Peyer's patch (tissue), 4 donors: Measurements from ENCODE around the gene ELP4. TPM values are rescaled to one million over a fixed set of nuclear protein-coding genes. Genes with fewer than 3 reads are reported as not detected.
A peak's percentile ranks its signal among the peaks of the same experiment; 100 is the strongest.

Source experiments
- DNase-seq, 3 donors: peaks; one replicate each; pipeline ENCODE4 v3.0.0-alpha.2; 2017 to 2019
- H3K27ac ChIP-seq, 4 donors: fragments of 200-600 bp; sonication (generic); one replicate each; pipeline ENCODE4 v1.5.1; 2016 to 2019
- H3K27me3 ChIP-seq, 2 donors: fragments of 200-600 bp; sonication (generic); one replicate each; pipeline ENCODE4 v1.5.1; 2019
- H3K36me3 ChIP-seq, 3 donors: fragments of 200-600 bp; sonication (generic); one replicate each; pipeline ENCODE4 v1.5.1; 2016 to 2019
- H3K4me1 ChIP-seq, 4 donors: fragments of 200-600 bp; sonication (generic); one replicate each; pipeline ENCODE4 v1.5.1; 2016 to 2019
- H3K4me3 ChIP-seq, 4 donors: fragments of 200-600 bp; sonication (generic); 1 replicate in 3 of 4; 2 replicates in 1 of 4; pipeline ENCODE4 v1.5.1; 2016 to 2019; ENCODE audit warnings: mild to moderate bottlenecking in 1 of 4
- H3K9me3 ChIP-seq, 4 donors: fragments of 200-600 bp; sonication (generic); one replicate each; pipeline ENCODE4 v1.5.1; 2016 to 2019; ENCODE audit warnings: mild to moderate bottlenecking in 1 of 4
- POLR2A ChIP-seq, 2 donors: fragments of 450-650 bp; IDR thresholded peaks; one replicate each; pipeline ENCODE4 v1.5.1; 2017; ENCODE audit warnings: antibody characterized with exemption in 2 of 2, mild to moderate bottlenecking in 2 of 2, moderate library complexity in 2 of 2
- total RNA-seq, 4 donors: library from RNA; depleted of rRNA; stranded (reverse); fragments of >200 nt; gene quantifications; one replicate each; pipeline ENCODE4 v1.1.0, GENCODE V29; 2016
- TF ChIP-seq, protein P1 (sequence below), 6 experiments: fragments of 450-650 bp in 4 of 6; fragments of 200-600 bp in 2 of 6; sonication (generic) in 1 of 6; IDR thresholded peaks; one replicate each; pipeline ENCODE4 v1.5.1; 2017 to 2019; ENCODE audit warnings: antibody characterized with exemption in 6 of 6, mild to moderate bottlenecking in 3 of 6, moderate library complexity in 1 of 6

The ELP4 gene
- total RNA-seq, 4 donors from 2014 or later, result 13.3 to 33.0 (median 21.3) TPM

DNA sequence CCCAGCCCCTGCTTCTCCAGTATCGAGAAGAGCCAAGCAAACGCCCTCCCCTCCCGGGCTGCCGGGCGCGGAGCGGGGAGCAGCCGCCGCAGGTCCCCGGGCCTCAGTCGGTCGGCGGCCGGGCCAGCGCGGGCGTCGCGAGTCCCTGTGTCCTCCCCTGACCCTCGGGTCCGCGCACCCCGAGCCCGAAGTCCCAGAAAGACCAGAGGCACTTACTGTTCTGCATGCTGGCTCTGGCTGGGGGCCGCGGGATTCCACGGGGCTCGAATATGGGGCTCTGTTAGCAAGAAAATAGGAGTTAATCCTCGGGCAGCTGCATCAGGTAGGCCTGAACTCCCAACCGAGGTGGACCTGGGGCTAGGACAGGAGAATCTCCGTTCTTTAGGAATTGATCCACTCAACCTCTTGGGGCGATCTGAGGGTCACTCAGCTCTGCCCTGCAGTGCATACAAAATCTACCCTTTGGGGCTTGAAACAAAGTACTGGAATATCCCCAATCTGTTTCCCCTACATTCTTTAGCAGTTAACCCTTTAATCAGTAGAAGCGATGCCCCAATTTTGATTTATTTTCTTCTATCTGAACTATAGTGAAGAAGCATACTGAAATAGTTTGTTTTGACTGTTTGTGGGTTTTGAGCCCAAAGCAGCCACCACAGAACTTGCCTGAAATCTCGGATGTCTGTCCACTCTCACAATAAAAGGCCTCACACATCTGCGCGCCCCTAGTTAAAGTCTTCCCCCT lies 296.8 kb downstream of the ELP4 start:
- peaks cover 0 to 17% (median 0%) of the 10 kb centered on the region in 4 donors for H3K9me3 ChIP-seq
- H3K27me3 ChIP-seq, result peaks cover 0 to 89% of the 10 kb centered on the region in 2 donors
- H3K4me3 ChIP-seq, result no peak overlapping the region
- no peak overlapping the region for H3K27ac ChIP-seq
- H3K4me1 ChIP-seq, result peaks cover 0 to 37% (median 18%) of the 10 kb centered on the region in 4 donors
- DNase-seq, result peak in 1 of 3 donors; percentile 40
- no peaks in the 10 kb centered on the region for H3K36me3 ChIP-seq
- no peak for TF ChIP-seq POLR2A (IDR thresholded peaks at IDR 0.05)
- TF ChIP-seq, protein P1, sequence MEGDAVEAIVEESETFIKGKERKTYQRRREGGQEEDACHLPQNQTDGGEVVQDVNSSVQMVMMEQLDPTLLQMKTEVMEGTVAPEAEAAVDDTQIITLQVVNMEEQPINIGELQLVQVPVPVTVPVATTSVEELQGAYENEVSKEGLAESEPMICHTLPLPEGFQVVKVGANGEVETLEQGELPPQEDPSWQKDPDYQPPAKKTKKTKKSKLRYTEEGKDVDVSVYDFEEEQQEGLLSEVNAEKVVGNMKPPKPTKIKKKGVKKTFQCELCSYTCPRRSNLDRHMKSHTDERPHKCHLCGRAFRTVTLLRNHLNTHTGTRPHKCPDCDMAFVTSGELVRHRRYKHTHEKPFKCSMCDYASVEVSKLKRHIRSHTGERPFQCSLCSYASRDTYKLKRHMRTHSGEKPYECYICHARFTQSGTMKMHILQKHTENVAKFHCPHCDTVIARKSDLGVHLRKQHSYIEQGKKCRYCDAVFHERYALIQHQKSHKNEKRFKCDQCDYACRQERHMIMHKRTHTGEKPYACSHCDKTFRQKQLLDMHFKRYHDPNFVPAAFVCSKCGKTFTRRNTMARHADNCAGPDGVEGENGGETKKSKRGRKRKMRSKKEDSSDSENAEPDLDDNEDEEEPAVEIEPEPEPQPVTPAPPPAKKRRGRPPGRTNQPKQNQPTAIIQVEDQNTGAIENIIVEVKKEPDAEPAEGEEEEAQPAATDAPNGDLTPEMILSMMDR (IDR thresholded peaks at IDR 0.05), result no peak

DNA sequence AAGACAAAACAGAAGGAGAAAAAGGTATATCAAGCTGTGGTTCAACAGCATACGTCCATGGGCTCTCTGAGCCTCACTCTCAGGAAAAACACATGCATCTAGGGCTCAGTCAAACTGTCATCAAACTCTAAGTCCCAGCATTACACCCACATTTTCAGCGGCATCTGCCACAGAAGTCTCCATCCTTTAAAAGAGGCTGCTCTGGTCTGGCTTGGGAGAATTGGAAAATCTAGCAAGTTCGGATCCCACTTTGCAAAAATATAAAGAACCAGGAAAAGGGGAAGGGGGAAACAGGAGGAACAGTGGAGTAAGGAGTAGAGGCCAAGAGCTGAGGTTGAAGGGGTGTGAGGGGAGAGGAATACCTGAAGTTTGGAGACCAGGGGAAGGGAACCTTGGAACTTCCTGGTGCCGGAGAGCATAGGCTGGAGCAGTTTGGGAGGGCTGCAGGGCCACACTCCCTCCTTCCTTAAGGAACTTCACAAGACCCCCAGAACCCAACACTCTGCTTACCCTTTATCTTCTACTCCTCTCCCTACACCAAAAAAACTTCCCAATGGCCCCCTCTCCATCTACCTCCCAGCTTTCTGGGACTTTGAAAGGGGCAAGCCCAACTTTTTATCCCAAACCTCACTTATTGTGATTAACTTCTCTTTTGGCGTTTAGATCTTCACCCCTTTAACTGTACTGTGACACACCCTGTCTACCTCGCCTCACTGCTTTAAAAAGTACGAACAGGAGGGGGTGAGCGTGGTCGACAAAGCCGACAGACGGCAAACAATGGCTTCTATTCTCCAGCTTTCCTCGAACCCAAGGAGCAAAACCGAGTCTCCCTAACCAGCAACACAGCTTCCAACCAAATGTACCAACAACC lies 297.6 kb downstream of the ELP4 start:
- TF ChIP-seq POLR2A (IDR thresholded peaks at IDR 0.05), result no peak
- TF ChIP-seq, protein P1 (IDR thresholded peaks at IDR 0.05), result no peak
- H3K27ac ChIP-seq, result no peak overlapping the region
- H3K4me1 ChIP-seq, result peaks cover 0 to 45% (median 22%) of the 10 kb centered on the region in 4 donors

DNA sequence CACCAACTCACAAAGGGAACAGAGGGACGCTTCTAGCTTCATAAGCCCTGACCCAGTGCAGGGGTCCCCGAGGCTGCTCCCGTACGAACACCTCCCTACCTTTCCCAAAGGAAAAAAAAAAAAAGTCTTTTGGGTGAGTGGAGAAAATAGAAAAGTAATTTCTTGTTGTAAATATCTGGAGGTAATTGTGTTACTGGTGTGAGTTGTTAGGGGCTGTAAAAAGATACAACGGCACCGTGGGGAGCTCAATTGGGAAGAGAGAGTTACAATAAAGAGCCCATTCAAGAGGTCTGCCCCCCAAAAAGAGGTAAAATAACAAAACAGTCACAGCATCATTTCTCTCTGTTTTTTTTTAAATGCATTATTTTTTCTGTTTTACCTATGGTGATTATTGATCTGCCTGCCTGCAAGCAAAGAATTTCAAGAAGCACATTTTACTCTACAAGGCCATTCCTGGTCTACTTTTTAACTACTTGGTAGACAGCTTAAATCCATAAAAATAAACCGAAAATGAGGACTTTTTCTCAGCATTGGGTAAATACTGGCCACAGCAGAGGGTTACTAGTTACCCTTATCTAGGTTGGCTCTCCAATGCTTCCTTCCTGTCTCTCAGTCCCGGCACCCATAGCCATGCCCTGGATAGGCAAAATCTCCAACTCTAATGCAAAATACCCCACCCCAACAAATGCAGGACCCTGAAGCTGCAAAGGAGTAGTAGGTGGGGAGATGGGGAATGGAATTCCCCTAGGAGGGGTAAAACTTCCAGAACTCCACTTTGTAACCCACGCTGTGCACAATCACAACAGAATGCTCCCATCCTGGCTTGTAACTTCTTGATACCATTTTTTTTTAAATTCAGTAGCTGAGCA lies 298.5 kb downstream of the ELP4 start:
- no peaks in the 10 kb centered on the region for H3K36me3 ChIP-seq
- H3K4me3 ChIP-seq, result no peak overlapping the region
- DNase-seq, result no peak
- H3K4me1 ChIP-seq, result peaks cover 0 to 54% (median 29%) of the 10 kb centered on the region in 4 donors
- peaks cover 0 to 22% (median 0%) of the 10 kb centered on the region in 4 donors for H3K9me3 ChIP-seq
- TF ChIP-seq, protein P1 (IDR thresholded peaks at IDR 0.05), result no peak
- no peak for TF ChIP-seq POLR2A (IDR thresholded peaks at IDR 0.05)
- peaks cover 0 to 92% of the 10 kb centered on the region in 2 donors for H3K27me3 ChIP-seq
- H3K27ac ChIP-seq, result no peak overlapping the region

More for the DNA sequence above, 297.6 kb downstream of the ELP4 start:
- DNase-seq, result no peak
- Histone ChIP-seq H3K9me3 (peaks cover 0 to 23% (median 0%) of the 10 kb centered on the region in 4 donors), H3K4me3 (no peak overlapping the region), H3K36me3 (no peaks in the 10 kb centered on the region), H3K27me3 (peaks cover 0 to 91% of the 10 kb centered on the region in 2 donors)

DNA sequence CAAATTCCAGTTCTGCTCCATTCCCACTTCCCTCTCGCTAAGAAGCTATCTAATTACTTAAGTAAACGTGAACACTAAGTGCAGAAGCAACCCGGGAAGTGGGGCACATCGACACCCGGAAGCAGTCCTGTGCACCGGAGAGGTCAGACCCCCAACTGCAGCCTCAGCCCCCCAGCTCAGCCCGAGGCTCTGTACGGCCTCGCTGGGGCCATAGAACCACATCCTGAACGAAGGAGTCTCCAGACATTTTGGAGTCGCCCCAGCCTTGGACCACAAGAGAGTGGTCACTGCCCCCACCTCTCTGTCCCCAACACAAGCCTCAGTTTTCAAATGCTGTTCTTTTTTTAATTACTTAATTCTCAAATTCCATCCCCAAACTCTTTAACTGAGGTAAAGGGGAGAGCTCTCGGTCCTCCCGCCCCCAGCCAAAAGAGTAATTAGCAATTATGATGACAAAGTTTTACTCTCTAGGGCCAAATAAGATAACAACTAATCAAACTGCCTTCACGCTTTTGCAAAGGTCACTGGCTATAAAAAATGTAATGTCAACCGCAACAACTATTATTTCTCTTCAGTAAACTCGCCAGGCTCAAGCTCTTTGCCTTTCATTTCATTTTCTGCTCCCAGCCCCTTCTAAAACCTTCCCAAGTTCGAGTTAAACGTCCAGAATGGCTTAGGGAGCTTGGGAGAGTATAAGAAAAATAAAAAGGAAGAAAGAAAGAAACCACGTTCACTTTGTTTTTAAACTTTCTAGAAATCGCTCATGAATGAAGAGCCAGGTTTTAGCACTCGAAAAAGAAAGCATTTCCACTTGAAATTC lies 299.4 kb downstream of the ELP4 start:
- Histone ChIP-seq H3K4me1 (peaks cover 0 to 63% (median 29%) of the 10 kb centered on the region in 4 donors), H3K36me3 (no peaks in the 10 kb centered on the region), H3K27me3 (peaks cover 0 to 92% of the 10 kb centered on the region in 2 donors), H3K9me3 (peaks cover 0 to 18% (median 0%) of the 10 kb centered on the region in 4 donors), H3K4me3 (no peak overlapping the region), H3K27ac (no peak overlapping the region)
- no peak for DNase-seq
- no peak for TF ChIP-seq POLR2A (IDR thresholded peaks at IDR 0.05)
- TF ChIP-seq, protein P1 (IDR thresholded peaks at IDR 0.05), result no peak
